ENCODE measurements around the gene PTPN23.
"Not testable (repeated sequence)": the region's sequence is repeated elsewhere in the genome, so short reads cannot be mapped to it uniquely, and the experiment has no call there.

PTPN23 gene

DNA sequence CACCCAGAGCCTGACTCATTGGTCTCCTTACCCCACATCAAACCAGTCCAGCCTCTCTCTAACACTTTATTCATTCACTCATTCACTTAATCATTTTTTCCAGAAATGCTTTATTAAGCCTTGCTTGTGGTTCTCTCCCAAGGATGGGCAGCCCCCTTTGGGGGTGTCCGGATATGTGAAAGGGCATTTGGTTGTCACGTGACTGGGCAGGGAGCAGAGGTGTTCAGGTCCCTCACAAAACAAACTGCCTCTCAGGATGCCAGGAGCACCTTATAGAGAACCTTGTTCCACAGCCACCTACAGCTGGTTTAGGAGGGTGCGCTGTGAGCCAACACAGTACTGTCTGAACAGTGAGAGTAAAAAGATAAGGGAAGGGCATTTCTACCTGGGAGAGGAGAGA, 25.8 kb upstream of the PTPN23 start:
- TF ChIP-seq RARB (CRISPR knock-in tag; IDR thresholded peaks at IDR 0.05): no peak
- ATAC-seq: no peak

DNA sequence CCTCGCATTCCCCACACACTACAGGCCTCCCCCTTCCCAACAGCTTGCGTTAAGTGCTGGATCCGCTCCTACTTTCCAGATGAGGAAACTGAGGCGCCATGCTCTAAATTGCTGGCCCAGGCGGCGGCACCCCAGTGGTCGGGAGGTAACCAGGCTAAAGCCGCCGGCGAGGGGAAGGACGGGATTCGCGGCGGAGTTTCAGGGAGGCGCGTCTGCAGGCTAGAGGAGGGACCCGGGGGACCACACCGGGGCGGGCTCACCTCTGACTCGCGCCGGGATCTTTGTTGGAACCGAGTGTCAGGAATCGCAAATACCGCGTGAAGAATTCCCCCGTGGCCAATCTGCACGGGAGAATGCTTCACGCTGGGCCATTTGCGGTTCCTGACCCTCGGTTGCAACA, 24.6 kb upstream of the PTPN23 start:
- TF ChIP-seq TCF4 (CRISPR knock-in tag; IDR thresholded peaks at IDR 0.05; ENCODE audit: borderline replicate concordance) (no peak), TOX (CRISPR knock-in tag; IDR thresholded peaks at IDR 0.05; ENCODE audit: borderline replicate concordance) (no peak), ESRRG (CRISPR knock-in tag; IDR thresholded peaks at IDR 0.05) (no peak), CSDC2 (CRISPR knock-in tag; IDR thresholded peaks at IDR 0.05) (no peak), ZNF8 (CRISPR knock-in tag; IDR thresholded peaks at IDR 0.05) (no peak)
- ATAC-seq: no peak

DNA sequence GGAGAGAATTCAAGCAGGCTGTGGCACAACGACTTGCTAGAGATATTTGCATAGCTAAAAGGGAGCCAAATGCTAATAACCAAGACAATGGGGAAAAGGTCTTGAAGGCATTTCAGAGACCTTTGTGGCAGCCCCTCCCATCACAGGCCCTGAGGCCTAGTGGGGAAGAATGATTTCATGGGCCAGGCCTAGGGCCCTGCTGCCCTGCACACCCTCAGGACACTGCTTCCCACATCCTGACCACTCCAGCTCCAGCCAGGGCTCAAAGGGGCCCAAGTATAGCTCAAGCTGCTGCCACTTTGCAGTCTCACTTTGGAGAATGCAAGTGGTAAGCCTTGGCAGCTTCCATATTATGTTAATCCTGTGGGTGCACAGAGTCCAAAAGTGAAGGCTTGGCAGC, 21.5 kb upstream of the PTPN23 start:
- ATAC-seq: no peak
- TF ChIP-seq TCF4 (CRISPR knock-in tag; IDR thresholded peaks at IDR 0.05; ENCODE audit: borderline replicate concordance) (no peak), OSR1 (CRISPR knock-in tag; IDR thresholded peaks at IDR 0.05) (no peak), ZNF70 (CRISPR knock-in tag; IDR thresholded peaks at IDR 0.05) (no peak), ARNTL (CRISPR knock-in tag; IDR thresholded peaks at IDR 0.05; ENCODE audit: borderline replicate concordance, low read depth) (no peak), SNAI2 (CRISPR knock-in tag; IDR thresholded peaks at IDR 0.05) (no peak), ISL1 (CRISPR knock-in tag; IDR thresholded peaks at IDR 0.05) (no peak)
- TF ChIP-seq, protein P1, sequence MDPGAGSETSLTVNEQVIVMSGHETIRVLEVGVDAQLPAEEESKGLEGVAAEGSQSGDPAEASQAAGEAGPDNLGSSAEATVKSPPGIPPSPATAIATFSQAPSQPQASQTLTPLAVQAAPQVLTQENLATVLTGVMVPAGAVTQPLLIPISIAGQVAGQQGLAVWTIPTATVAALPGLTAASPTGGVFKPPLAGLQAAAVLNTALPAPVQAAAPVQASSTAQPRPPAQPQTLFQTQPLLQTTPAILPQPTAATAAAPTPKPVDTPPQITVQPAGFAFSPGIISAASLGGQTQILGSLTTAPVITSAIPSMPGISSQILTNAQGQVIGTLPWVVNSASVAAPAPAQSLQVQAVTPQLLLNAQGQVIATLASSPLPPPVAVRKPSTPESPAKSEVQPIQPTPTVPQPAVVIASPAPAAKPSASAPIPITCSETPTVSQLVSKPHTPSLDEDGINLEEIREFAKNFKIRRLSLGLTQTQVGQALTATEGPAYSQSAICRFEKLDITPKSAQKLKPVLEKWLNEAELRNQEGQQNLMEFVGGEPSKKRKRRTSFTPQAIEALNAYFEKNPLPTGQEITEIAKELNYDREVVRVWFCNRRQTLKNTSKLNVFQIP (CRISPR knock-in tag; IDR thresholded peaks at IDR 0.05; ENCODE audit: borderline replicate concordance, low read depth): no peak
- TF ChIP-seq, protein P2, sequence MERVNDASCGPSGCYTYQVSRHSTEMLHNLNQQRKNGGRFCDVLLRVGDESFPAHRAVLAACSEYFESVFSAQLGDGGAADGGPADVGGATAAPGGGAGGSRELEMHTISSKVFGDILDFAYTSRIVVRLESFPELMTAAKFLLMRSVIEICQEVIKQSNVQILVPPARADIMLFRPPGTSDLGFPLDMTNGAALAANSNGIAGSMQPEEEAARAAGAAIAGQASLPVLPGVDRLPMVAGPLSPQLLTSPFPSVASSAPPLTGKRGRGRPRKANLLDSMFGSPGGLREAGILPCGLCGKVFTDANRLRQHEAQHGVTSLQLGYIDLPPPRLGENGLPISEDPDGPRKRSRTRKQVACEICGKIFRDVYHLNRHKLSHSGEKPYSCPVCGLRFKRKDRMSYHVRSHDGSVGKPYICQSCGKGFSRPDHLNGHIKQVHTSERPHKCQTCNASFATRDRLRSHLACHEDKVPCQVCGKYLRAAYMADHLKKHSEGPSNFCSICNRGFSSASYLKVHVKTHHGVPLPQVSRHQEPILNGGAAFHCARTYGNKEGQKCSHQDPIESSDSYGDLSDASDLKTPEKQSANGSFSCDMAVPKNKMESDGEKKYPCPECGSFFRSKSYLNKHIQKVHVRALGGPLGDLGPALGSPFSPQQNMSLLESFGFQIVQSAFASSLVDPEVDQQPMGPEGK (CRISPR knock-in tag; IDR thresholded peaks at IDR 0.05; ENCODE audit: borderline replicate concordance): no peak

DNA sequence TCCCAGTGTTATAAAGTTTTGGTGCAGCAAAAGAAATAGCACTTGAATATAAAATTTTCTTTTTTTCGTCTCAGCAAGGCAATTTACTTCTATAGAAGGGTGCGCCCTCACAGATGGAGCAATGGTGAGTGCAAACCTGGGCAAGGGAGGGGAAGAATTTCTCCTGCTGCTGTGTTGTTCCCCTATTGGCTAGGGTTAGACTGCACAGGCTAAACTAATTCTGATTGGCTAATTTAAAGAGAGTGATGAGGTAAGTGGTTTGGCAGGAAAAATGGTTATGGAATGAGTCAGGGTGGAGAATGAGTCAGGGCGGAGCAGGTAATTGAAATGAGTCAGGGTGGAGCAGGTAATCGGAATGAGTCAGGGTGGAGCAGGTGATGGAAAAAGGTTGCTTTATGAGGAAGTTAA, 20.7 kb upstream of the PTPN23 start:
- not testable (repeated sequence) for ATAC-seq

DNA sequence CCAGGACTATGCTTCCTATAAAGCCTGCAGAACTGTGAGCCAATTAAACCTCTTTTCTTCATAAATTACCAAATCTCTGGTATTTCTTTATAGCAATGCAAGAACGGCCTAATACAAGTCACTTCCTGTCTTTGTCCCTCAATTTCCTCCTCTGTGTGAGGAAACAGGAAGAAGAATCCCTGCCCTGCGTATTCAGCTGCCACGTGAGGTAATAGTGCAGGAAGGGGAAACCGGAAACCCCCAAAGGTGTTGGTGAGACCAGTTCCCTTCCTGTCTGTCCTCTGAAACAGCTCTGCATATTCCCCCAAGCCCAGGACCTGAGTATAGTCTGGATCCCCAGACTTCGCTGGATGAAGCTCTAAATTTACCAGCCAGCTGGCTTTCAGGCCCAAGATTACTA, 18.1 kb upstream of the PTPN23 start:
- no peak for ATAC-seq
- no peak for TF ChIP-seq BACH2 (CRISPR knock-in tag; IDR thresholded peaks at IDR 0.05; ENCODE audit: borderline replicate concordance)
- no peak for TF ChIP-seq PPARA (CRISPR knock-in tag; IDR thresholded peaks at IDR 0.05; ENCODE audit: borderline replicate concordance)
- no peak for TF ChIP-seq ZFP30 (CRISPR knock-in tag; IDR thresholded peaks at IDR 0.05)
- no peak for TF ChIP-seq GLIS3 (CRISPR knock-in tag; IDR thresholded peaks at IDR 0.05)
- TF ChIP-seq, protein P3, sequence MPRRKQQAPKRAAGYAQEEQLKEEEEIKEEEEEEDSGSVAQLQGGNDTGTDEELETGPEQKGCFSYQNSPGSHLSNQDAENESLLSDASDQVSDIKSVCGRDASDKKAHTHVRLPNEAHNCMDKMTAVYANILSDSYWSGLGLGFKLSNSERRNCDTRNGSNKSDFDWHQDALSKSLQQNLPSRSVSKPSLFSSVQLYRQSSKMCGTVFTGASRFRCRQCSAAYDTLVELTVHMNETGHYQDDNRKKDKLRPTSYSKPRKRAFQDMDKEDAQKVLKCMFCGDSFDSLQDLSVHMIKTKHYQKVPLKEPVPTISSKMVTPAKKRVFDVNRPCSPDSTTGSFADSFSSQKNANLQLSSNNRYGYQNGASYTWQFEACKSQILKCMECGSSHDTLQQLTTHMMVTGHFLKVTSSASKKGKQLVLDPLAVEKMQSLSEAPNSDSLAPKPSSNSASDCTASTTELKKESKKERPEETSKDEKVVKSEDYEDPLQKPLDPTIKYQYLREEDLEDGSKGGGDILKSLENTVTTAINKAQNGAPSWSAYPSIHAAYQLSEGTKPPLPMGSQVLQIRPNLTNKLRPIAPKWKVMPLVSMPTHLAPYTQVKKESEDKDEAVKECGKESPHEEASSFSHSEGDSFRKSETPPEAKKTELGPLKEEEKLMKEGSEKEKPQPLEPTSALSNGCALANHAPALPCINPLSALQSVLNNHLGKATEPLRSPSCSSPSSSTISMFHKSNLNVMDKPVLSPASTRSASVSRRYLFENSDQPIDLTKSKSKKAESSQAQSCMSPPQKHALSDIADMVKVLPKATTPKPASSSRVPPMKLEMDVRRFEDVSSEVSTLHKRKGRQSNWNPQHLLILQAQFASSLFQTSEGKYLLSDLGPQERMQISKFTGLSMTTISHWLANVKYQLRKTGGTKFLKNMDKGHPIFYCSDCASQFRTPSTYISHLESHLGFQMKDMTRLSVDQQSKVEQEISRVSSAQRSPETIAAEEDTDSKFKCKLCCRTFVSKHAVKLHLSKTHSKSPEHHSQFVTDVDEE (CRISPR knock-in tag; IDR thresholded peaks at IDR 0.05): no peak
- no peak for TF ChIP-seq ESRRG (CRISPR knock-in tag; IDR thresholded peaks at IDR 0.05)
- TF ChIP-seq, protein P4, sequence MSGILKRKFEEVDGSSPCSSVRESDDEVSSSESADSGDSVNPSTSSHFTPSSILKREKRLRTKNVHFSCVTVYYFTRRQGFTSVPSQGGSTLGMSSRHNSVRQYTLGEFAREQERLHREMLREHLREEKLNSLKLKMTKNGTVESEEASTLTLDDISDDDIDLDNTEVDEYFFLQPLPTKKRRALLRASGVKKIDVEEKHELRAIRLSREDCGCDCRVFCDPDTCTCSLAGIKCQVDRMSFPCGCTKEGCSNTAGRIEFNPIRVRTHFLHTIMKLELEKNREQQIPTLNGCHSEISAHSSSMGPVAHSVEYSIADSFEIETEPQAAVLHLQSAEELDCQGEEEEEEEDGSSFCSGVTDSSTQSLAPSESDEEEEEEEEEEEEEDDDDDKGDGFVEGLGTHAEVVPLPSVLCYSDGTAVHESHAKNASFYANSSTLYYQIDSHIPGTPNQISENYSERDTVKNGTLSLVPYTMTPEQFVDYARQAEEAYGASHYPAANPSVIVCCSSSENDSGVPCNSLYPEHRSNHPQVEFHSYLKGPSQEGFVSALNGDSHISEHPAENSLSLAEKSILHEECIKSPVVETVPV (CRISPR knock-in tag; IDR thresholded peaks at IDR 0.05): no peak
- TF ChIP-seq CSDC2 (CRISPR knock-in tag; IDR thresholded peaks at IDR 0.05): no peak
- no peak for TF ChIP-seq ZNF565 (CRISPR knock-in tag; conservative IDR thresholded peaks at IDR 0.05; ENCODE audit: low read depth)
- TF ChIP-seq RARB (CRISPR knock-in tag; IDR thresholded peaks at IDR 0.05): no peak
- TF ChIP-seq SNAI2 (CRISPR knock-in tag; IDR thresholded peaks at IDR 0.05): no peak
- TF ChIP-seq, protein P1 (CRISPR knock-in tag; IDR thresholded peaks at IDR 0.05; ENCODE audit: borderline replicate concordance, low read depth): no peak
- TF ChIP-seq, protein P5, sequence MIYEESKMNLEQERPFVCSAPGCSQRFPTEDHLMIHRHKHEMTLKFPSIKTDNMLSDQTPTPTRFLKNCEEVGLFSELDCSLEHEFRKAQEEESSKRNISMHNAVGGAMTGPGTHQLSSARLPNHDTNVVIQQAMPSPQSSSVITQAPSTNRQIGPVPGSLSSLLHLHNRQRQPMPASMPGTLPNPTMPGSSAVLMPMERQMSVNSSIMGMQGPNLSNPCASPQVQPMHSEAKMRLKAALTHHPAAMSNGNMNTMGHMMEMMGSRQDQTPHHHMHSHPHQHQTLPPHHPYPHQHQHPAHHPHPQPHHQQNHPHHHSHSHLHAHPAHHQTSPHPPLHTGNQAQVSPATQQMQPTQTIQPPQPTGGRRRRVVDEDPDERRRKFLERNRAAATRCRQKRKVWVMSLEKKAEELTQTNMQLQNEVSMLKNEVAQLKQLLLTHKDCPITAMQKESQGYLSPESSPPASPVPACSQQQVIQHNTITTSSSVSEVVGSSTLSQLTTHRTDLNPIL (CRISPR knock-in tag; IDR thresholded peaks at IDR 0.05; ENCODE audit: low read depth): no peak
- no peak for TF ChIP-seq ISL1 (CRISPR knock-in tag; IDR thresholded peaks at IDR 0.05)
- TF ChIP-seq OSR1 (CRISPR knock-in tag; IDR thresholded peaks at IDR 0.05): no peak
- TF ChIP-seq TOX (CRISPR knock-in tag; IDR thresholded peaks at IDR 0.05; ENCODE audit: borderline replicate concordance): no peak
- no peak for TF ChIP-seq ZNF8 (CRISPR knock-in tag; IDR thresholded peaks at IDR 0.05)
